HG02588 (cell line): ENCODE measurements around the gene UBQLN3.

Source experiments
- ATAC-seq: cut with Tn5 transposase; IDR thresholded peaks from one replicate; pipeline ENCODE4 v1.9.1; 2021; ENCODE audit warnings: mild to moderate bottlenecking, moderate library complexity; ENCODE audit not compliant: unreplicated experiment

UBQLN3 gene

DNA sequence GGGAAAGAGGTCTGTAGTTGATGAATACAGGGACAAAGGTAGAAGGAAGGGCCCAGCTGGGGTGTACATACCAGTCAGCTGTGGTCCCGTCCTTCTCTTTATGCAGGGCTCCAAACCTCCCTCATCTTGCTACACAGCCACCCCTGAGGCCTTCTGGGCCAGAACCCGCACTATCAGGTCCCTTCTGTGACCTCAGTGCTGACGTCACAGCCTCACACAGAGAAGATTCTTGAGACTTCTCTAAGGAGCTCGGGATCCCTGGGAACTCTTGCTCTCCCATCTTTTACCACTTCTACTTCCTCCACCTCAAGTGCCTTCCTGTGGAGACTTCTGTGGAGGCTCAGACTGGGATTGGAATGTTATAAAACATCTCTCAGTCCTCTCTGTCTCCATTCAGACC, at the start of gene UBQLN3:
UBQLN3 (minus strand) TSS at position 155 of the 400 bp plus-strand sequence. CDS start 399 bp downstream, outside the sequence.
- ATAC-seq = no peak

DNA sequence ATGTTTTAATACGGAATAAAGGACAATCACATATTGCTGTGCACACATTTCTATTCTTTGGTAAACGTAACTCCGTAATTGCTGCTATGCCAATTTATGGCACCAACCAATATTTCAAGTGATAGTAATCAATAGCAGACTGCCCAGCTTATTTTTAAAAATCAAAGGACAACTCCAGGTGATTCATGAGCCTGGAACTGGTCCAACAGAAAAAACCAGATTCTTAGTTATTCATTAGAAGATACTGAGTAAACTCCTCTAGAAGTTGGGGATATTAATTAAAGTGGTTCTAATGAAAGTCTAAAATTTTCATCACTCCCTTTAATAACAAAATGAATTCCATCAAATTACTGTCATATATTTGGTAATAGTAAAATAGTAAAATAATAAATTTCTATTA, 48.0 kb upstream of the UBQLN3 start:
- ATAC-seq = no peak

DNA sequence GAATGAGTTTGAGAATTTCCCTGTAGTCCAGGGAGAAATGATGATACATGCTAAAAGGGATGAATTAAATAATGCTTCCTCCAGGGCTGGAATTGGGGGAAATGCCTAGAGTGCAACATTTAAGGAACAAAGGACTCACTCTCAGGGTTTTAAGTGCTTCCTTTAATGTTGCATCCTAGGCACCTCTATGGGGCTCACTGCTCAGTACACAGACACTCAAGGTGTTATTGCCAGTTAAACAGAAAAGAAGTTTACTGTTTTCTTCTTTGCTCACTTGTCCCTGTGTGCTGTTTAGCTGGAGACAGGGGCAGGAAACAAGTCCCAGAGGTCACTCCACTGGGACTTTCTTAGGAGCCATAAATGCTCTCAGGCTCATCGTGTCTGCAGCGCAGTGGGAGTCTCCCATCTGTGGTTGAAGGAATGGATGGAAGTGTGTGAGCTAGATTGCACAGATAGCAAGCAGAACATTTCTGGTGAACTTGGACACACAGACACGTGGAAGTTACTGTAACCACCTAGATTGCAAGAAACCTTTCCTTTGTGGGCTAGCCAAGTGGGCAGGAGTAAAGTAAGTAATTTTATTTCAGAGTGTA, 46.9 kb upstream of the UBQLN3 start:
- ATAC-seq = no peak

DNA sequence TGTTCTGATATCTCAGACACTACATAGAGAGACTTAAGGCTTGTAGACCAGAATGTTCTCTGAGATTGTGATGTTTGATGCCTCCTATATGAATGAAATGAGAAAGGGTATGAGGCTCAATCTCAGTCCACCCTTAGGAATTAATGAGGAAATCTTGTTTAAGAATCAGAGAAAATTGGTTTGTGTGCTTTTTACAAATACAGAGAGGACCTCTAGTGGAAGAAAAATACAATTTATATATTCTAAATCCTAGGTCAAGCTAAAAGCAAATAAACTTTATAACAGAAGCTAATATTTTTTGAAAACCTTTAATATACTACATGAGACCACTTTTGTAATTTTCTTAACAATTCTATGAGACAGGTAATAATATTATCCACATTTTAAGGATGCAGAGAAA, 43.6 kb upstream of the UBQLN3 start:
- no peak for ATAC-seq

DNA sequence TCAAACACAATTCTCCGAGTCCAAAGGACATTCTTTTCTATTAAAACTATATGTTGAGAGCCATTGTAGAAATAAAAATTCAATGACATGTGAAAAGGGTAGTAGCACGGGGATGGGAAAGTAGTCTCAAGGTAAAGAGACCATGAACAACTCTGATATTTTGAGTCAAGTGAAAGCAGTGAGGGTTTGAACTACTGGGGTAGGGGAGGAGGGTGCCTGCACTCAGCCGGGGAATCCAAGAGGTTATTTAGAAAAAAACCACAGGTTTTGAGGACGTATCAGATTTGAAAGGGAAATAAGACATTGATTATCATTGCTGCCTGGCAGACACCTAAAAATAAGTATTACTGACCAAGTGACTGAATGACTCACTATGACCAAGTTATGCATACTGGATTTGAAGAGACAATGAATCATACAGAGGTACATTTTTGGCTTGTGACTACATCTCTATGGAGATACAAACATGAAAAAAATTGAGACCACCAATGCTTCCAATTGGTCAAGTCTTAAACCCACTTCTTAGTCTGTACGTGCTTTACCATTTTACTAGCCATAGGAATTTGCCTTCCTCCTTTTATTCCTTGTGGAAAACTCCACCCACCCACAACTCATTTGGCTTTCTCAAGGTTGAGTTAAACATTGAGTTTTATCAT, 40.8 kb upstream of the UBQLN3 start:
- ATAC-seq = peak; percentile 72

DNA sequence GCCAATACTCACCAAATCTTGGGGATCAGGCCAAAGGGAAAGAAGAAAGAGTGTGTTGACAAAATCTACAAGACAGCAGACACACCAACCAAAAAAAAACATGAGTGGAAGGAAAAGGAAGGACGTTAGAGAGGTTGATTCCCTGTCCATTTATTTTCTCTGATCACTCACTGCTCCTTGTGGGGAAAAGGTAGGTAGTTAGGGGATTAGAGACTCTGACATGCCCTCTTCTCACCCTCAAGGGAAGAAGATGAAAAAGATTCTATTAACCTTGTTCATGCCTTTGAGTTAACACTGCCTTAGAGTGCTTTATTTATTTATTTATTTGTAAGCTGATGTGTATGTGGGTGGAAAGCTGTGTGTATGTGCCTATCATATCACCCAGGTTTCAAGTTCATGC, 38.7 kb upstream of the UBQLN3 start, which contains the start of gene OR52H1:
OR52H1 (minus strand) TSS at position 101 of the 400 bp plus-strand sequence. CDS start 3,035 bp downstream, outside the sequence.
- ATAC-seq = no peak

DNA sequence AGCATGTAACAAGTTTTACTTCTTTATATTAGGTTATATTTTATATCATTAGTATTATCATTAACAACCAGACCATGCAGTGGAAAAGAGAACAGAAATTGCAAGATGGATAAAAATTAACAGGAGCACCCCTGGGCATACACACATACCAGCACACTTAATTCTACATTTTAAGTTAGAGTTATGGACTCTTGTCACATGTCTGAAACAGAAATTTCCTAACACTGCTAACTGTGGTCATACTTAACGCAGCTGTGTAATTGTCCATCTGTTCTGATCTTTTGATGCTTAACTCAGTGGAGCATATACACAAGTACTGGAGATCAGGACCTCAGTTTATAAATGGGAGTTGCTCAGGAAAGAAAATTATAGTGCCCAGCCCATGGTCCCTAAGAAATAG, 38.2 kb upstream of the UBQLN3 start:
- no peak for ATAC-seq

DNA sequence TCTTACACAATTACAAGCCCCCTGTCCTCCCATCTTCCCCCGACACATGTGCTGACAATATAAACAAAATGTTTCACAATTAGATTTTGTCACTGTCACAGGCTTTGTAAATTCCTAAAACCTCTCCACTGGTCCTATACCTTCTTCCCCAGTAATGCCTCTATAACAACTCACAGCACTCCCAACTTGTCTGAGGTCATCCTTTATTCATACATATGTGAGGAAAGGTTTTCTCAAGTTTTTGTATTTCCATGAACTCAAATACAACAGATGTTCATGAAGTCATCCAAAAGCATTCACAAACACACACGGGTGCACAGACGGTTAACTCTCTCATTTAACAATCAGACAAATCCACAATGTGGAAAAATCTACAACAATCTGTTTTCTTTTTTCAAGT, 36.7 kb upstream of the UBQLN3 start:
- ATAC-seq = no peak

DNA sequence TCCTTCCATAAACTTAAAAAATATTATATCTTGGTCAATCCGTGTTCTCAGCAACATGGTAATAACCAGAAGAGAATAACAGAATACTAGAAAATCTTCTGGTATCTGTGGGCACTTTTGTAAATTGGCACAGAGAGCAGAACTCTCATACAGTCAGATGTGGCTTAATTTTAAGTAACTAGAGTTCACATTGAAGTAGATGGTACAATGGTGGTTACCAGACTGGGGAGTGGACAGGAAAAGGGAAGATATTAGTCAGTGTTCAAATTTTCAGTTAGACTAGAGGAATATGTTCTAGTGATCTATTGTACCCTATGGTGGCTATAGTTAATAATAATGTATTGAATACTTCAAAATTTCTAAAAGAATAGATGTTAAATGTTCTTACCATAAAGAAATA, 31.7 kb upstream of the UBQLN3 start:
- no peak for ATAC-seq

DNA sequence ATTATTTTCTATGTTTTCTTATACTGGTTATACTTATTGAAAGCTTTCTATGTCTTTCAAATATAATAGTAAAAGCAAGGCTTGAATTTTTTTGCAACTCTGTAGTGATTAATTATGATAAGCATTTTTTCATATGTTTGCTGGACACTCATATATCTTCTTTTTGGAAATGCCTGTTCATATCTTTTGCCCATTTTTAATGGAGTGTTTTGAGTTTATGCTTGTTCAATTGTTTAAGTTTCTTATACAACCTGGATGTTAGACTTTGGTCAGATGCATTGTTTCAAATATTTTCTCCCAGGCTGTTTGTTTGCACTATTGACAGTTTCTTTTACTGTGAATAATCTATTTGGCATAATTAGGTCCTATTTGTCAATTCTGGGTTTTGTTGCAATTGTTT, 26.7 kb upstream of the UBQLN3 start:
- no peak for ATAC-seq

DNA sequence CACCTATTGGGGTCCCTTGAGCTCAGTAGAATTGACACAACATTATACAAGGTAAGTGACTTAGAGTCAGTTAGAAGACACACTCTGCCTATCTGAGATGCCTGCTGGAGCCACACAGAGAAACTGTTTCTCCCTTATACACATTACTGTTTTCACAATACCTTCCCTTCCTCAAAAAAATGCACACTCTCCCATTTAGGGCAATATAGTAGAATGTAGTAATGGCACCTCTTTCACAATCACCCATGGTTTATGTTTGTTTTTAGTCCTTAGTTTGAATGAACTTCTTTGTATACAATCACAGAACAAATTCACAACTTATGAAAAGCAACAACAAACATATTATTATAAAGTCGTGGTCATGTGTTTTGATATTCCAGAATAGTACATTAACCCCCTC, 24.3 kb upstream of the UBQLN3 start:
- no peak for ATAC-seq

DNA sequence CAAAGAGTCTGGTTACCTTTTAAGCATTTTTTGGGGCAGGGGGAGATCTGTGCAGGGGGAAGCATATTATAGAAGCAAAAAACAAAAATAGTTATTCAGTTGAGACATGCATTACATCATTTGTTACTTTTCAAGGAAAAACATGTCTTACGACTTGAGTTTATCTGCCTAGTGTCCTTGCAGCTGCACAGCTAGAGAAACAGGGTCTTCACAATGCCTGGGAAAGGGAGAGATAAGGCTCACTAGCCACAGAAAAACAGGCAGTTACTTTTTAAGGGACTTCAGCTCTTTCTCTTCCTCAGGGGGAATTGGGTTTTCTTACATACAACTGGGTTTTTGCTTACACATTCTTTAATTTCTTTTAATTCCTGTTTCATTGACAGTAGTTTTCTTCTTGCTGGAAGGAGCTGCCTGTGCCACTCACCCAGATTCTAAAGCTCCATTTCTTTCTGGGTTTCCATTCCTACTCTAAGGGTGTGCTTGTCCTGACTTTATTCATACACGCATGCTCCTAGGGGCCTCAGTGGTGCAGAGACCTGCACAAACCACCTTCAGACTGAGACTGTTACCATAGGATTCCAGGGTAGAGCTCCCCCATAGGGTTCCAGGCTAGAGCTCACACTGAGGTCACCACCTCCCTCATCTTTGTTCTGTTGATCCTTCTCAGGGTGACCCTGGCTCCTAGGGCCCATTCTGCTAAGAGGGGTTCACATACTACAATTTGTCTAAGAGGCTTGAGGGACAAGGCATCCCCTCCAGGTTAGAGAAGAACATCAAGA, 21.5 kb upstream of the UBQLN3 start:
- no peak for ATAC-seq

DNA sequence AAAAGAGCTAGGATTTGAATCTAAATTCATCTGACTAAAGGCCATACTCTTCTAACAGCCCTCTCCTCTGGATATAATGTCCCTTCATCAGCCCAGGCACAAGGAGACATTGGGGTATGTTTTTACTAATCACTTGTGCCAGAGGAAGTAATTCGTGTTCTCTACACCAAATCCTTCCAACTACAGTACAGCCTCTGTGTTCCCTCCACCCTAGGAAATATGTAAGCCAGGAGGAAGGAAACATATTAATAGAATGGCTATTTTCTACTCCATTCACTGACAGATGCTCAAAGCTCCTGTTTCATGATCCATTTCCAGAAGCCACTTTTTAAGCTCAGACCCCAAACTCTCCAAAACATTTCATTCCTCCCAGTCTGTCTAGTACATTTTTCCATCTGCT, 18.7 kb upstream of the UBQLN3 start:
- no peak for ATAC-seq

DNA sequence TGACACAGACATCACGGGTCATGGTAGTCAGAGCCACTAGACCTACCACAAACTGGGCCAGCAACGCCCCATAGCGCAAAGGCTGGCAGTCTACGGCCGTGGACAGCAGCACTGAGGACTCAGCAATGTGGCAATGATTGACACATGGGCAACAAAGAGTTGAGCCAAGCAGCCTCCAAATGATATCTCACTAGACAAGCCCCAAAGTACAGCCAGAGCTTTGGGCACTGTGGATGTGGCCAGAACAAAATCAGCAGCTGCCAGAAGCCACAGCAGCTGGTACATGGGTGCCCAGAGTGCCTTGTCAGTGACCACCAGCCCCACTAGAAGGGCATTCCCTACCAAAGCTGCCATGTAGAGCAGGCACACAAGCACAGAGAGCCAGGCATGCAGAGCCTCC, 18.0 kb upstream of the UBQLN3 start:
- no peak for ATAC-seq

DNA sequence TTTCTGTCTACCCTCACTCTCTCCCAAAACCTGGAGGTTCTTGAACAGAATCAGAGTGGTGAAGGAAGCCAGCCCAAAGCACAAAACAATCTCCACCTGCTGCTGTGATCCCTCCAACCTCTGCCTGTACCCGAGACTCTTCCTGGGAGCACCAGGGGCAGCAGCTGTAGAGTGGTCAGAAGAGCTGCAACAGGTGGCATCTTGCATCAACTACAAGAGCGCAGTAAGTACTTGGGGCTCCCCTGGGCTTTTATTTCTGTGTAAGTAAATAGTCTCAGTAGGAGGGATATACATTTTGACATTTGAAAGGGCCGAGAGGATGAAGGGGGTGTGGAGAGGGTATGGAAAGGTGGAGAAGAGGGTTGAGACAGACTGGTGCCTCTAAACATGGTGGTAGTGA, 15.0 kb upstream of the UBQLN3 start:
- ATAC-seq = no peak

DNA sequence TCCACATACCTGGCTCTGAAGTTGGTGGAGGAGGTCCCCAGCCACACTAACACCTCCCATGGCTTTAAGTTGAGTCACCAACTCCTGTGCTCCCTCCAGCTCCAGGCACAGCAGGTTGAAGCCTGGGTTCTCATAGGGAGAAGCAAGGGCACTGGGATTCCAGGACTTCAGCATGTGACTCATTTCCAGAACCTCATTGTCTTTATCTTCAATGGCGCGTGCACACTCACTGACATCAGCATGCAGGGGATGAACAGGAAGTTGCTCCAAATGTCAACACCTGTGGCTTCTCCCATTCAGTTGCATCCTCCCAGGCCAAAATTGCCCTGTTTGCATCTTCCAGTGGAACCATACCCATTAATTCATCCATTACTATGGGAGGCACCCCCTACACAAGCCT, 12.6 kb upstream of the UBQLN3 start:
- ATAC-seq = no peak

DNA sequence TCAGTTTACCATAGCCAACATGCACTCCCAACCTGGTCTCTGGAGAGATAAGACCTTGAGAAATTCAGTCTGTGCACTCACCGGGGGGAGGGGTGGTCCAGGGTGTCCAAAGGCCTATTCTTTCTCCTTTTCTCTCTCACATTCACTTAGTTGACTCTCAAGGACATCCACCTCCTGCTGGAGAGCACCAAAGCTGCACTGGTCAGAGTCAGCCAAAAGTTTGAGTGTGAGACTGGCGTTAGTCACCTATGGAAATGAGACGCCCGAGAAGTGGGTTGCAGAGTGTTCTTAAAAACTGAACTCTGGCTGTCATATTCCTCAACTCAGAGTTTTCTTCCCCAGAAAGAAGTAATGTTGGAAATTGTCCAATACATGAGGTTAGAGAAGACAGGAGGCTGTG, 11.8 kb upstream of the UBQLN3 start:
- ATAC-seq = no peak

DNA sequence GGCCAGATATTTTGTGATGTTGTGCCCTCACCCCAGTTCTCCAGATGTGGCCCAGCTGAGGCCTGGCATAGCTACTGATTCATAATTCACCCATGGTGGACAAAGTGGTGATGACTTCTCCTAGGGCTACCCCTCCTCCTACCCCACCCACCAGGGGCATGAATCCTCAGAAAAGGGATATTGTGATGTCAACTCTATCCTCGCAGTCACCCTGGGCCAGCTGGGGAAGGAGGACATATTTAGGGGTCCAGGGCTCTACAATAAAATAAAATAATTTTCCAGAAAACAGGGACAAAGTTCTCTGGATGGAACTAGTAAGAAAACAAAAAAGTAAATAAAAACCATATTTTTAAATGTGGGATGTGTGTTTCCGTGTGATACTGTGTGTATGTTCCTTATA, 6.8 kb upstream of the UBQLN3 start, which contains the start of gene UBQLNL:
UBQLNL (minus strand) TSS at position 101 of the 400 bp plus-strand sequence. CDS start 258 bp downstream, outside the sequence.
- ATAC-seq = no peak

DNA sequence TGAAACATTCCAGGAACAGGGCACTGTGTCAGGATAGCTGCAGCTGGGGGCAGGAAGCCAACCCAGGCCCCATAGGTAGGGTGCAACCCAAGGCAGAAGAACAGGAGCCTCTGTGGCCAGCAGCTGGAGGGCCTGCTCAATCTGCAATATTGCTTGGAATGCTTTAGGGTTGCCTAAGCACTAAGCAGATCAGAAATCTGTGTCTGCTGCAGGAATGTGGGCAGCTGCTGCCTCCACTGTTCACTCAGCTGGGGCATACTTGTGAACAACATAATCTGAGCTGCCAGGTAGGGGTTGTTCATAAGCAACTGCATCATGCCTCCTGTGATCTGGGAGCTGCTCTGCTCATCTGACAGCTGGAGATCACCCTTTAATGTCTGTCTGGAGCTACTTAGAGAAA, 5.1 kb upstream of the UBQLN3 start:
- no peak for ATAC-seq

DNA sequence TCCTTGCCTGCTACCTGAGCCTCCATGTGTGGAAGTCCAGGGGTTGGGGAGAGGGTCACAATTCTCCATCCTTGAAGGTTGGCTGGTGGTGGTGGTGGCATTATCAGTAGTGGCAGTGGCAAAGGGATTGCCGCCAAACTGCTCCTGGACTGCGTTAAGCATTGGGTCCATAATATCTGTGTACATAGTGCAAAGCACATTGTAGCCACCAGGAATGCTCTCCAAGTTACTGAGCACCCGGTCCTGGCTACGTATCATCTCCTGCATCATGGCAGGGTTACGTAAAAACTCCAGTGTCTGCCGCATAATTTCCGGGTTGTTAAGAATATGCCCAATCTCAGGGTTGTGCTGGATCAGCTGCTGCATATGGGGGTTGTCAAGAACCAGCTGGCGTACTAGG, 1.2 kb downstream of the UBQLN3 start:
- ATAC-seq = no peak

DNA sequence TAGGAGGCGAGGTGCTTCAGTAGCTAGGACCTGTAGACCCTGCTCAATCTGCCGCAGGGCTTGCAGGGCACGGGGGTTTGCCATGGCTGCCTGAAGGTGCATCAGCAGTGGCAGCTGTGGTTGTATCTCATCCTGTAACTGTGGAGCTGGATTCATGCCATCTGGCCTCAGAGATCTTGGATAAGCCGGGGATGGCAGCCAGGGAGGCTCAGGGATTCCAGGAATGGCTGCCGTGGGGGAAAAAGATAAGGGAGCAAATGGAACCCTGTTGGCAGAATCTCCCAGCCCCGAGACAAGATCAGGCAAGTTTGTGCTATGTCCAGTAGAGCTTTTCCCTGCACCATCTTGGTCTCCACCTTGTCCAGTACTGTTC, 1.8 kb downstream of the UBQLN3 start:
- no peak for ATAC-seq
